Smooth muscle cell (in vitro differentiated cells): Measurements from ENCODE around the gene RASGEF1B. TPM values are rescaled to one million over a fixed set of nuclear protein-coding genes. Genes with fewer than 3 reads are reported as not detected.
A peak's percentile ranks its signal among the peaks of the same experiment; 100 is the strongest.

Experiments
- DNase-seq: peaks from one replicate; lab custom pipeline; 2025; ENCODE audit not compliant: unreplicated experiment; lab: John Stamatoyannopoulos, UW
- H2AFZ ChIP-seq: fragments of 200-600 bp; sonication (generic); 2 replicates; pipeline ENCODE4 v1.6.0; 2016; ENCODE audit warnings: antibody characterized with exemption, low read depth, mild to moderate bottlenecking
- H3F3A ChIP-seq: fragments of 200-600 bp; sonication (generic); 2 replicates; pipeline ENCODE4 v1.6.0; 2017; ENCODE audit warnings: antibody characterized with exemption, low read depth
- H3K27ac ChIP-seq: fragments of 200-600 bp; sonication (generic); 2 replicates; pipeline ENCODE4 v1.5.1; 2016; ENCODE audit warnings: low read depth, mild to moderate bottlenecking
- H3K27me3 ChIP-seq: fragments of 200-600 bp; sonication (generic); 2 replicates; pipeline ENCODE4 v1.6.1; 2016; ENCODE audit warnings: low read depth, mild to moderate bottlenecking
- H3K36me3 ChIP-seq: fragments of 200-600 bp; sonication (generic); 2 replicates; pipeline ENCODE4 v1.5.1; 2016; ENCODE audit warnings: low read depth
- H3K4me1 ChIP-seq: fragments of 200-600 bp; sonication (generic); 2 replicates; pipeline ENCODE4 v1.5.1; 2016; ENCODE audit warnings: low read depth
- H3K4me2 ChIP-seq: fragments of 200-600 bp; sonication (generic); 2 replicates; pipeline ENCODE4 v1.6.0; 2016; ENCODE audit warnings: mild to moderate bottlenecking
- H3K4me3 ChIP-seq: fragments of 200-600 bp; sonication (generic); 2 replicates; pipeline ENCODE4 v1.5.1; 2016; ENCODE audit warnings: mild to moderate bottlenecking
- H3K79me2 ChIP-seq: fragments of 200-600 bp; sonication (generic); 2 replicates; pipeline ENCODE4 v1.6.0; 2016; ENCODE audit warnings: low read depth, mild to moderate bottlenecking
- H3K9ac ChIP-seq: fragments of 200-600 bp; sonication (generic); 2 replicates; pipeline ENCODE4 v1.6.0; 2016; ENCODE audit warnings: low read depth
- H3K9me3 ChIP-seq: fragments of 200-600 bp; sonication (generic); replicated peaks from 2 replicates; pipeline ENCODE4 v1.5.1; 2016; ENCODE audit warnings: low read depth
- H4K20me1 ChIP-seq: fragments of 200-600 bp; sonication (generic); 2 replicates; pipeline ENCODE4 v1.6.0; 2016; ENCODE audit warnings: low read depth
- WGBS: methylation state at CpG from one replicate; pipeline ENCODE4 v1.1.7; 2016; ENCODE audit warnings: low lambda C conversion rate; 5-methylcytosine and 5-hydroxymethylcytosine counted together
- polyA plus RNA-seq: library from polyadenylated mRNA; unstranded; fragments of >200 nt; fragmentation: Nextera tagmentation; extraction: Ambion mirVana; gene quantifications from 2 replicates; pipeline ENCODE4 v1.2.1, GENCODE V29; 2016
- total RNA-seq: library from RNA; depleted of rRNA; stranded (reverse); fragments of >200 nt; gene quantifications from 2 replicates; pipeline ENCODE4 v1.2.3, GENCODE V29; 2014
- TF ChIP-seq, protein P1 (sequence below): fragments of 200-600 bp; sonication (generic); IDR thresholded peaks from 2 replicates; pipeline ENCODE4 v1.5.1; 2017; ENCODE audit warnings: borderline replicate concordance, mild to moderate bottlenecking, antibody characterized with exemption; ENCODE audit not compliant: insufficient read depth, poor library complexity, severe bottlenecking

RASGEF1B gene
- total and polyA plus RNA-seq, 2 experiments from 2014 or later, result 1.5 to 7.5 TPM

DNA sequence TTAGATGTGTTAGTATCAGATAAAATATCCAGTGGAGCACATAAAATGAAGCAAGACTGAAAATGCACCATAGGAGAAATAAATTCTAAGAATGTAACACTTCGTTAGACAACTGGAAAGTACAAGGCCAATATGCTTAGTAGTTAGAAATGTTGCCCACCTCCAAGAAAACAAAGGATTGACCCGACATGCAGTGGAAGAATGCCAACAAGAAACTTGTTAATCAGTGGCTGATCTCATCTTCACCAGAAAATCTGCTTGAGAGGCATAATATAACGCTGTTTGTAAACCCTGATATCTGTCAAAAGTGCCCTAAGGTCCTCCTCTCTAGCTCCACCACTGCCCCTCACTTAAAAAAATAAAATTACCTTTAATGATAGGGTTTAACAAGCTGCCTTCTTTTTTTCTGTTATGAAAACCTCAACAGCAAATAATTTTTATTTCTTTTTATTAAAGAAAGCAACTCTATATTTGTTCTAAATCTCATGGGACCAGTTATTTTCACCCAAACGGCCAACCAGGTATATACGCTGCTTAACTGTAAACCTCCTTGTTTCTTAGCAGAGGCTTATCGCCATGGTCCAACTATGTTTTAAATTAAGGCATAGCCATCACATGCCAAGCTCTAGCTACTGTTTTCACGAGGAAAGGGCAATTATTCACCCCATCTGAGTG is 1.8 kb downstream of the RASGEF1B start:
- Histone ChIP-seq H3K4me2 (peak overlapping the region; percentile 98), H3K4me1 (peaks cover 18% of the 10 kb centered on the region), H4K20me1 (no peaks in the 10 kb centered on the region), H3F3A (no peaks in the 10 kb centered on the region), H3K9me3 (no peaks in the 10 kb centered on the region), H2AFZ (no peak overlapping the region), H3K4me3 (peak overlapping the region; percentile 93), H3K36me3 (no peaks in the 10 kb centered on the region), H3K27me3 (no peaks in the 10 kb centered on the region), H3K79me2 (peaks cover 9% of the 10 kb centered on the region), H3K27ac (peak overlapping the region; percentile 28), H3K9ac (peak overlapping the region; percentile 93)
- WGBS, result 40% methylated on average over 7 of the region's 7 CpGs
- DNase-seq, result no peak
- TF ChIP-seq, protein P1, sequence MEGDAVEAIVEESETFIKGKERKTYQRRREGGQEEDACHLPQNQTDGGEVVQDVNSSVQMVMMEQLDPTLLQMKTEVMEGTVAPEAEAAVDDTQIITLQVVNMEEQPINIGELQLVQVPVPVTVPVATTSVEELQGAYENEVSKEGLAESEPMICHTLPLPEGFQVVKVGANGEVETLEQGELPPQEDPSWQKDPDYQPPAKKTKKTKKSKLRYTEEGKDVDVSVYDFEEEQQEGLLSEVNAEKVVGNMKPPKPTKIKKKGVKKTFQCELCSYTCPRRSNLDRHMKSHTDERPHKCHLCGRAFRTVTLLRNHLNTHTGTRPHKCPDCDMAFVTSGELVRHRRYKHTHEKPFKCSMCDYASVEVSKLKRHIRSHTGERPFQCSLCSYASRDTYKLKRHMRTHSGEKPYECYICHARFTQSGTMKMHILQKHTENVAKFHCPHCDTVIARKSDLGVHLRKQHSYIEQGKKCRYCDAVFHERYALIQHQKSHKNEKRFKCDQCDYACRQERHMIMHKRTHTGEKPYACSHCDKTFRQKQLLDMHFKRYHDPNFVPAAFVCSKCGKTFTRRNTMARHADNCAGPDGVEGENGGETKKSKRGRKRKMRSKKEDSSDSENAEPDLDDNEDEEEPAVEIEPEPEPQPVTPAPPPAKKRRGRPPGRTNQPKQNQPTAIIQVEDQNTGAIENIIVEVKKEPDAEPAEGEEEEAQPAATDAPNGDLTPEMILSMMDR, result no peak

DNA sequence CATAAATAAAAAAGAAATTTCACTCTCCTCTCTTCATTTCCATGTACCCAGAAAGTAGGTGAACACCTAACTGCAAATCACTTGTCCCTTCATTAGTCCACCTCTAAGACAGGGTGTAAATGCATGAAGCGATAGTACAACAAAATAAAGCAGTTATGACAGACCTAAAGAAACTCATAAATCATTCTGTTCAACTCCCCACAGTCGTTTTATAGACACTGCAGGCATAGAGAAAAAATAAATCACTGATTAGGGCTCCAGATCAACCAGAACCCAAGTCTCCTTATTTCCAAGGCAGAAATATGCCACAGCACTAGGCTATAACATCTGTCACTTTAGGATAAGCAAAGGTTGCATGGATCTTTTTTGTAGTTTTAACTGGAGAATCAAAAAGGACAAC is 3.0 kb downstream of the RASGEF1B start:
- Histone ChIP-seq H3K4me1 (peaks cover 18% of the 10 kb centered on the region), H3F3A (no peaks in the 10 kb centered on the region), H3K9ac (no peak overlapping the region), H3K79me2 (peaks cover 9% of the 10 kb centered on the region), H4K20me1 (no peaks in the 10 kb centered on the region), H3K27ac (no peak overlapping the region), H3K4me3 (peak overlapping the region; percentile 93), H3K36me3 (no peaks in the 10 kb centered on the region), H2AFZ (no peak overlapping the region), H3K27me3 (no peaks in the 10 kb centered on the region), H3K9me3 (no peaks in the 10 kb centered on the region), H3K4me2 (no peak overlapping the region)
- no peak for DNase-seq
- TF ChIP-seq, protein P1, result no peak
- WGBS, result 67% methylated on average over 2 of the region's 2 CpGs

DNA sequence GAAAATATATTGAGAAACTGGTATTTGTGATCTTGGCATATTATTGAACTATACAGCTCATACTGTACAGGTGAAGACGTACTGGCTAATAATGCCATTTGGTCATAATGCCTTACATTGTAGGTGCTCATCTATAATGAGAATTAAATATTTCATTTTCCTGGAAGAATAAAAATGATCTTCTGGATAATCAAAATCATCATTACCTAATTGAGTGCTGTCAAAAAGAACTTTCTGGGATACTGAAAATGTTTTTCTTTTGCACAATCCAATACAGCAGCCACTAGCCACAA is 4.1 kb downstream of the RASGEF1B start:
- Histone ChIP-seq H3K27me3 (no peaks in the 10 kb centered on the region), H3K79me2 (peaks cover 9% of the 10 kb centered on the region), H3K27ac (no peak overlapping the region), H4K20me1 (no peaks in the 10 kb centered on the region), H3F3A (no peaks in the 10 kb centered on the region), H3K4me1 (peaks cover 18% of the 10 kb centered on the region), H3K36me3 (no peaks in the 10 kb centered on the region), H3K4me3 (no peak overlapping the region), H3K9me3 (no peaks in the 10 kb centered on the region), H3K9ac (no peak overlapping the region), H3K4me2 (no peak overlapping the region), H2AFZ (no peak overlapping the region)
- TF ChIP-seq, protein P1, result no peak
- WGBS, result 0% methylated on average over 1 of the region's 1 CpG
- DNase-seq, result no peak
